ENCODE data around the gene PTDSS2. TPM values are rescaled to one million over a fixed set of nuclear protein-coding genes. Genes with fewer than 3 reads are reported as not detected.

The PTDSS2 gene
- total and polyA plus RNA-seq, 4 donors: 5.1 to 15.6 (median 10.2) TPM

- no peak overlapping the region for H3K4me3 ChIP-seq (ENCODE audit: low read depth in 1 of 3, low read length in 3 of 3)
- DNase-seq (ENCODE audit: low spot score): no peak
- H3K9ac ChIP-seq (ENCODE audit: low read depth in 1 of 2, low read length in 2 of 2): no peak overlapping the region
- H3K4me1 ChIP-seq (ENCODE audit: control insufficient read depth in 4 of 4, insufficient read depth in 4 of 4, low read length in 3 of 4): peaks cover 3 to 19% (median 17%) of the 10 kb centered on the region in 4 donors
- no peaks in the 10 kb centered on the region for H3K36me3 ChIP-seq (ENCODE audit: control insufficient read depth in 4 of 4, insufficient read depth in 3 of 4, low read depth in 1 of 4, low read length in 3 of 4)
- H3K27me3 ChIP-seq (ENCODE audit: control insufficient read depth in 4 of 4, insufficient read depth in 4 of 4, low read length in 3 of 4): peaks cover 0 to 3% (median 0%) of the 10 kb centered on the region in 4 donors
- WGBS: 88% methylated on average over 21 of the region's 21 CpGs
- H3K27ac ChIP-seq (ENCODE audit: low read depth in 1 of 2, low read length in 2 of 2): no peak overlapping the region
- TF ChIP-seq GABPA (IDR thresholded peaks at IDR 0.05 in 1 of 2, conservative IDR thresholded peaks at IDR 0.05 in 1 of 2) (no peak), FOXA1 (IDR thresholded peaks at IDR 0.05) (no peak), ATF3 (IDR thresholded peaks at IDR 0.05) (no peak), RAD21 (IDR thresholded peaks at IDR 0.05) (no peak), HNF4G (IDR thresholded peaks at IDR 0.05) (no peak), TAF1 (conservative IDR thresholded peaks at IDR 0.05) (no peak), MAX (IDR thresholded peaks at IDR 0.05) (no peak), SP1 (IDR thresholded peaks at IDR 0.05) (no peak), EGR1 (IDR thresholded peaks at IDR 0.05; ENCODE audit: low read depth in 2 of 2) (no peak), FOXA2 (IDR thresholded peaks at IDR 0.05) (no peak), RXRA (IDR thresholded peaks at IDR 0.05) (no peak), JUND (IDR thresholded peaks at IDR 0.05) (no peak), NR2F2 (IDR thresholded peaks at IDR 0.05) (no peak), CTCF (IDR thresholded peaks at IDR 0.05; ENCODE audit: low read depth, low read length, missing input control) (no peak), YY1 (IDR thresholded peaks at IDR 0.05) (no peak), HNF4A (conservative IDR thresholded peaks at IDR 0.05) (no peak)
- TF ChIP-seq, protein P1, sequence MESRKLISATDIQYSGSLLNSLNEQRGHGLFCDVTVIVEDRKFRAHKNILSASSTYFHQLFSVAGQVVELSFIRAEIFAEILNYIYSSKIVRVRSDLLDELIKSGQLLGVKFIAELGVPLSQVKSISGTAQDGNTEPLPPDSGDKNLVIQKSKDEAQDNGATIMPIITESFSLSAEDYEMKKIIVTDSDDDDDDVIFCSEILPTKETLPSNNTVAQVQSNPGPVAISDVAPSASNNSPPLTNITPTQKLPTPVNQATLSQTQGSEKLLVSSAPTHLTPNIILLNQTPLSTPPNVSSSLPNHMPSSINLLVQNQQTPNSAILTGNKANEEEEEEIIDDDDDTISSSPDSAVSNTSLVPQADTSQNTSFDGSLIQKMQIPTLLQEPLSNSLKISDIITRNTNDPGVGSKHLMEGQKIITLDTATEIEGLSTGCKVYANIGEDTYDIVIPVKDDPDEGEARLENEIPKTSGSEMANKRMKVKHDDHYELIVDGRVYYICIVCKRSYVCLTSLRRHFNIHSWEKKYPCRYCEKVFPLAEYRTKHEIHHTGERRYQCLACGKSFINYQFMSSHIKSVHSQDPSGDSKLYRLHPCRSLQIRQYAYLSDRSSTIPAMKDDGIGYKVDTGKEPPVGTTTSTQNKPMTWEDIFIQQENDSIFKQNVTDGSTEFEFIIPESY (IDR thresholded peaks at IDR 0.05): no peak
- TF ChIP-seq, protein P2, sequence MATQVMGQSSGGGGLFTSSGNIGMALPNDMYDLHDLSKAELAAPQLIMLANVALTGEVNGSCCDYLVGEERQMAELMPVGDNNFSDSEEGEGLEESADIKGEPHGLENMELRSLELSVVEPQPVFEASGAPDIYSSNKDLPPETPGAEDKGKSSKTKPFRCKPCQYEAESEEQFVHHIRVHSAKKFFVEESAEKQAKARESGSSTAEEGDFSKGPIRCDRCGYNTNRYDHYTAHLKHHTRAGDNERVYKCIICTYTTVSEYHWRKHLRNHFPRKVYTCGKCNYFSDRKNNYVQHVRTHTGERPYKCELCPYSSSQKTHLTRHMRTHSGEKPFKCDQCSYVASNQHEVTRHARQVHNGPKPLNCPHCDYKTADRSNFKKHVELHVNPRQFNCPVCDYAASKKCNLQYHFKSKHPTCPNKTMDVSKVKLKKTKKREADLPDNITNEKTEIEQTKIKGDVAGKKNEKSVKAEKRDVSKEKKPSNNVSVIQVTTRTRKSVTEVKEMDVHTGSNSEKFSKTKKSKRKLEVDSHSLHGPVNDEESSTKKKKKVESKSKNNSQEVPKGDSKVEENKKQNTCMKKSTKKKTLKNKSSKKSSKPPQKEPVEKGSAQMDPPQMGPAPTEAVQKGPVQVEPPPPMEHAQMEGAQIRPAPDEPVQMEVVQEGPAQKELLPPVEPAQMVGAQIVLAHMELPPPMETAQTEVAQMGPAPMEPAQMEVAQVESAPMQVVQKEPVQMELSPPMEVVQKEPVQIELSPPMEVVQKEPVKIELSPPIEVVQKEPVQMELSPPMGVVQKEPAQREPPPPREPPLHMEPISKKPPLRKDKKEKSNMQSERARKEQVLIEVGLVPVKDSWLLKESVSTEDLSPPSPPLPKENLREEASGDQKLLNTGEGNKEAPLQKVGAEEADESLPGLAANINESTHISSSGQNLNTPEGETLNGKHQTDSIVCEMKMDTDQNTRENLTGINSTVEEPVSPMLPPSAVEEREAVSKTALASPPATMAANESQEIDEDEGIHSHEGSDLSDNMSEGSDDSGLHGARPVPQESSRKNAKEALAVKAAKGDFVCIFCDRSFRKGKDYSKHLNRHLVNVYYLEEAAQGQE (IDR thresholded peaks at IDR 0.05): no peak
- H3K9me3 ChIP-seq (ENCODE audit: control insufficient read depth in 4 of 4, low read length in 3 of 4): no peaks in the 10 kb centered on the region
Measured at GRCh38 chr11:420911-421321, 29.2 kb upstream of the PTDSS2 start.
